Heart left ventricle (tissue), 16 donors: ENCODE measurements around the gene AGBL3. TPM values are rescaled to one million over a fixed set of nuclear protein-coding genes. Genes with fewer than 3 reads are reported as not detected.

Experiments
- ATAC-seq, 4 donors: fragments of 200-7000 bp; cut with Tn5 transposase; one replicate each; pipeline ENCODE4 v1.9.1; 2020 to 2022; ENCODE audit warnings: moderate library complexity in 4 of 4, mild to moderate bottlenecking in 3 of 4, moderate number of reproducible peaks in 1 of 4
- DNase-seq, 5 donors: peaks; one replicate each; pipeline ENCODE4 v3.0.0-alpha.2; 2020
- H3K27ac ChIP-seq, 12 donors: fragments of 200-600 bp; sonication (generic) in 4 of 12; one replicate each; pipeline versions ENCODE4 v1.5.0 to v1.8.0; 2016 to 2022; ENCODE audit warnings: mild to moderate bottlenecking in 2 of 12
- H3K27me3 ChIP-seq, 9 donors: fragments of 200-600 bp; sonication (generic) in 2 of 9; one replicate each; pipeline versions ENCODE4 v1.5.1 to v1.8.0; 2016 to 2022; ENCODE audit warnings: mild to moderate bottlenecking in 3 of 9
- H3K36me3 ChIP-seq, 9 donors: fragments of 200-600 bp; sonication (generic) in 2 of 9; one replicate each; pipeline versions ENCODE4 v1.5.0 to v1.8.0; 2018 to 2022; ENCODE audit warnings: mild to moderate bottlenecking in 2 of 9
- H3K4me1 ChIP-seq, 12 donors: fragments of 200-600 bp; sonication (generic) in 4 of 12; one replicate each; pipeline versions ENCODE4 v1.5.0 to v1.8.0; 2016 to 2022; ENCODE audit warnings: mild to moderate bottlenecking in 3 of 12
- H3K4me3 ChIP-seq, 12 donors: fragments of 200-600 bp; sonication (generic) in 4 of 12; one replicate each; pipeline versions ENCODE4 v1.5.0 to v1.8.0; 2017 to 2022; ENCODE audit warnings: mild to moderate bottlenecking in 9 of 12, moderate library complexity in 4 of 12
- H3K9me3 ChIP-seq, 12 donors: fragments of 200-600 bp; sonication (generic) in 4 of 12; one replicate each; pipeline versions ENCODE4 v1.5.0 to v1.8.0; 2016 to 2022; ENCODE audit warnings: mild to moderate bottlenecking in 1 of 12
- CTCF ChIP-seq, 12 donors: fragments of 200-600 bp; sonication (generic) in 4 of 12; IDR thresholded peaks; one replicate each; pipeline versions ENCODE4 v1.5.0 to v1.8.0; 2018 to 2022; ENCODE audit warnings: antibody characterized with exemption in 12 of 12, mild to moderate bottlenecking in 5 of 12
- POLR2A ChIP-seq, 2 donors: fragments of 450-650 bp; IDR thresholded peaks; one replicate each; pipeline ENCODE4 v1.6.1; 2017; ENCODE audit warnings: antibody characterized with exemption in 2 of 2, mild to moderate bottlenecking in 2 of 2, moderate library complexity in 2 of 2
- WGBS, 4 donors: extraction: QIAGEN DNeasy Blood & Tissue Kit in 2 of 4; methylation state at CpG; one replicate each; pipeline versions ENCODE4 v1.1.5 to v1.1.7; 2013 to 2018; 5-methylcytosine and 5-hydroxymethylcytosine counted together
- intact Hi-C, 10 donors: fragments of 100-400 bp; cut with DNase I; formaldehyde crosslinking; loops; one replicate each; pipeline versions ENCODE4 v1.11.1 to v1.14.2; 2022
- polyA plus RNA-seq, 2 donors: library from polyadenylated mRNA; stranded (reverse); fragments of 200-250 nt; gene quantifications; one replicate each; pipeline ENCODE4 v1.2.3, GENCODE V29; 2013
- total RNA-seq, 9 donors: library from RNA; depleted of rRNA in 2 of 9; stranded (reverse); fragments of >200 nt in 2 of 9; fragmentation: NEBNext Ultra II Directional in 3 of 9; extraction: Animal tissue kit (Norgen Biotek cat#: 25700) in 3 of 9; gene quantifications; one replicate each; pipeline versions ENCODE4 v1.1.0 to v1.2.4, GENCODE V29; 2016 to 2023
- donor health status: ischemic (EF 13 %, LVEDD 7.1; RV severe dilation, severe dysfunction).
- donor health status: healthy with polysubstance abuse.
- donor health status: DM: no; HTN: yes; CAD: no.
- donor health status: DM: no; HTN: no; CAD: no.
- donor health status: ischemic (EF 25% LVEDD 6.9; RV normal size, moderate dysfunction).
- donor health status: ischemic (EF 25% LVEDD 5.7; RV mildly dilated, moderate dysfunction).
- donor health status: healthy.
- donor health status: DM: yes; HTN: yes; CAD: no.
- donor health status: ischemic (EF 35%, LVEDD 5.7; RV mildly dilated, moderate dysfunction).
- donor health status: nonischemic (EF 11% LVEDD 7.7; RV severe dilation, severe dysfunction).
- donor health status: DM: yes; HTN: yes; CAD: no.
- donor health status: PGD.
- donor health status: ischemic (EF 29% LVEDD 5.4; RV normal size, mild dysfunction).
- donor health status: nonischemic (EF 23%, LVEDD 6.1; RV moderate dilation, normal function).

AGBL3 gene
- total and polyA plus RNA-seq, 11 donors: 0.40 to 1.5 (median 0.93) TPM

DNA sequence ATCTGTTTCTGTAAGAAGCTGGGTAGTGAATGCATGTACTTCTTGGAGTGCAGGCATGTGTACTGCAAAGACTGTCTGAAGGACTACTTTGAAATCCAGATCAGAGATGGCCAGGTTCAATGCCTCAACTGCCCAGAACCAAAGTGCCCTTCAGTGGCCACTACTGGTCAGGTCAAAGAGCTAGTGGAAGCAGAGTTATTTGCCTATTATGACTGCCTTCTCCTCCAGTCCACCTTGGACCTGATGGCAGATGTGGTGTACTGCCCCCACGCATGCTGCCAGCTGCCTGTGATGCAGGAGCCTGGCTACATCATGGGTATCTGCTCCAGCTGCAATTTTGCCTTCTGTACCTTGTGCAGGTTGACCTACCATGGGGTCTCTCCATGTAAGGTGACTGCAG, 142.6 kb downstream of the AGBL3 start:
- intact Hi-C loops: loop anchor here in 1 of 10 donors (10.0 kb wide), 1 partner anchor 104 kb away; no protein-coding TSS in a partner anchor
- no peak for ATAC-seq
- TF ChIP-seq CTCF (IDR thresholded peaks at IDR 0.05): no peak
- no peak for TF ChIP-seq POLR2A (IDR thresholded peaks at IDR 0.05)
- no peak overlapping the region for H3K27ac ChIP-seq
- DNase-seq: no peak
- H3K36me3 ChIP-seq: no peaks in the 10 kb centered on the region
- H3K4me3 ChIP-seq: no peak overlapping the region
- no peaks in the 10 kb centered on the region for H3K4me1 ChIP-seq
- H3K27me3 ChIP-seq: no peaks in the 10 kb centered on the region
- H3K9me3 ChIP-seq: peaks cover 0 to 12% (median 2%) of the 10 kb centered on the region in 12 donors
- WGBS, 4 donors: 91 to 100% (median 96%) methylated on average over 1 of the region's 1 CpG

DNA sequence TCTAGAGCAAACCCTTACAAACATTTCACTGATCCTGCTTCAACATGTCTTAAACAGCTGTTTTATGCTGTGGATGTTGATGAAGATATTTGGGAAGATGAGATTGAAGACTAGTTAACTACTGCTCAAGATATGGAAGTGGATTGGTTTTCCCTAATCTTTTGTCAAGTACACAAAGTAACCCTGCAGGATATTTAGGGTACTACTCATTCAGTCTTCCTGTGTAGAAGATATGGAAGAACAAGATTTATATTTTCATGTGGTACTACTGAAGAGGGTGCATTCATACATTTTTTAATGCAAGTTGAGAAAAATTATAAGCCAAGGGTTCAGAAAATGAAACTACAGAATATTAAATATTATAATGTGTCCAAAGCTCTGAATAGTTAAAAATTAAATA, 143.3 kb downstream of the AGBL3 start:
- Histone ChIP-seq H3K4me3 (no peak overlapping the region), H3K27ac (no peak overlapping the region), H3K36me3 (no peaks in the 10 kb centered on the region), H3K4me1 (no peaks in the 10 kb centered on the region), H3K27me3 (no peaks in the 10 kb centered on the region), H3K9me3 (peaks cover 0 to 12% (median 2%) of the 10 kb centered on the region in 12 donors)
- DNase-seq (no peak), ATAC-seq (no peak)
- intact Hi-C loops: loop anchor here in 1 of 10 donors (10.0 kb wide), 1 partner anchor 105 kb away; no protein-coding TSS in a partner anchor
- TF ChIP-seq POLR2A (IDR thresholded peaks at IDR 0.05): no peak
- no peak for TF ChIP-seq CTCF (IDR thresholded peaks at IDR 0.05)

- WGBS, 4 donors: 74 to 80% (median 78%) methylated on average over 3 of the region's 3 CpGs
- peak in 3 of 4 donors; percentile 28 to 64 (median 30) for ATAC-seq
- TF ChIP-seq CTCF (IDR thresholded peaks at IDR 0.05): no peak
- TF ChIP-seq POLR2A (IDR thresholded peaks at IDR 0.05): no peak
- Histone ChIP-seq H3K27me3 (no peaks in the 10 kb centered on the region), H3K4me3 (no peak overlapping the region), H3K27ac (peak overlapping the region in 7 of 12 donors; percentile 10 to 97 (median 33)), H3K9me3 (no peaks in the 10 kb centered on the region), H3K4me1 (peaks cover 0 to 40% (median 23%) of the 10 kb centered on the region in 12 donors), H3K36me3 (no peaks in the 10 kb centered on the region)
- no peak for DNase-seq
- intact Hi-C loops: loop anchor here in 2 of 10 donors (5.0 to 10.0 kb wide), 2 partner anchors 152 to 159 kb away; partner anchors contain the start of gene AGBL3 (in 1 of the 2)
Observed at GRCh38 chr7:135143885-135144668, 157.8 kb downstream of the AGBL3 start.

DNA sequence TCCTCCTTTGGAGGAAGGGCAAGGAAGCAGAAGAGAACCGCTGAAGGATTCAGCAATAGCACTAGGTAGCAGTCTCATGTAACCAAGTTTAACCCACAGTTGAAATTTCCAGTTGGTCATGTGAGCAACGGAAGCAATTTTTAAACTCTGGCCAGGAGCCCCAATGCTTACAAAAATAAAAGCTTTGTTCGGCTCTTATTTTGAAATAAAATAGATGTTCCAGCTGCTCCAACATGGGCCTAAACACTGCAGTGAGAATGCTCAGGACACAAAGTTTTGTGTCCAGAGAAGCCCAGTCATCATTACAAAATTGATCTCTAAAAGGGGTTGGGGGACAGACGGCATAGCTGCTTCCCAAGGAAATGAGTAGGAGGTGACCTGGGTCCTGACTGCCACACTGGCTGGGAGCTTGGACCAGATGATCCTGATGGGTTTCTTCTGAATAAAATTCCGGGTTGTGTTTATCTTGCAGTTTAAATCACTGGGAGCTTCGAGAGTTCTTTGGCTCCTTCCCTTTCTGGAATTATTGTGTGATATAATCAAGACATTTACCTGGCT, 161.1 kb downstream of the AGBL3 start:
- 2 to 9% (median 5%) methylated on average over 6 of the region's 6 CpGs for WGBS, 4 donors
- Histone ChIP-seq H3K9me3 (no peaks in the 10 kb centered on the region), H3K27ac (peak overlapping the region; percentile 88 to 99 (median 93)), H3K27me3 (no peaks in the 10 kb centered on the region), H3K36me3 (peaks cover 0 to 12% (median 4%) of the 10 kb centered on the region in 9 donors), H3K4me3 (peak overlapping the region; percentile 24 to 74 (median 60)), H3K4me1 (peaks cover 0 to 70% (median 47%) of the 10 kb centered on the region in 12 donors)
- intact Hi-C loops: loop anchor here in 5 of 10 donors (2.0 to 10.0 kb wide), 4 partner anchors 13 to 163 kb away; partner anchors contain the start of gene AGBL3 (in 5 of the 5)
- TF ChIP-seq POLR2A (IDR thresholded peaks at IDR 0.05): no peak
- TF ChIP-seq CTCF (IDR thresholded peaks at IDR 0.05): no peak
- DNase-seq (no peak), ATAC-seq (peak; percentile 55 to 79 (median 72))
